Anterior cingulate cortex (tissue), 58 donors: ENCODE data around the gene MTR.

ENCODE experiments used
- DNase-seq, 58 donors: peaks; one replicate each; lab custom pipeline; 2025; lab: John Stamatoyannopoulos, UW

The MTR gene

DNA sequence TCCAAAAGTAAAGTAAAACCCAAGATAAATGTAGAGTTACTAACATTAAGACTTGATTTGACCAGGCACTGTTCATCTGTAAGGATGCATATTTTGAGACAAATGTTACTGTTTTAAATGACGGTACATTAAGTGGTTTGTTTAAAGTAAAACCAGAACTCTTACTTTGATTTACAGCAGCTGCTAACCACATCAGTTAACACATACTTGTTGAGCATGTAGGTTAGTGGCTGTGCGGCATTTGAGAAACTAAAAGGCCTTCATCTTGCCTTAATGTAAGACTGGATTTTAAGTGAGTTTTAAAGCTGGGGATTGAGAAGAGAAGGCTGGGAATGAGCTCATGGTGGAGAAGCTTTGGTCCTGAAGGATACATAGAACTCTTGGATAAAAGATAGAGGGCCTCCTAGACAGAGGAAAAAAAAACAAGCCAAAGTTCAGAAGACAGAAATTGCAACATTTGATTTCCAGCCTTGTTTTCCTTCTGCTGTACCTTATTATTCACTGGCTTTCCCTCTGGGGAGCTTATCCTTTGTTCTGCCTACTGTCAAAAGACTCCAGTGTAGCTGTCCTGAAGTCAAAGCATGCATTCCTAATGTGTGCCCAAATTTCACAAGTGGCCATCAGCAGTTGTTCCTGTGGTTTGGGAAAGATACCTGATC, 66.6 kb downstream of the MTR start:
- DNase-seq: no peak

GRCh38 chr1:236862219-236862591, 67.1 kb downstream of the MTR start:
- no peak for DNase-seq

DNA sequence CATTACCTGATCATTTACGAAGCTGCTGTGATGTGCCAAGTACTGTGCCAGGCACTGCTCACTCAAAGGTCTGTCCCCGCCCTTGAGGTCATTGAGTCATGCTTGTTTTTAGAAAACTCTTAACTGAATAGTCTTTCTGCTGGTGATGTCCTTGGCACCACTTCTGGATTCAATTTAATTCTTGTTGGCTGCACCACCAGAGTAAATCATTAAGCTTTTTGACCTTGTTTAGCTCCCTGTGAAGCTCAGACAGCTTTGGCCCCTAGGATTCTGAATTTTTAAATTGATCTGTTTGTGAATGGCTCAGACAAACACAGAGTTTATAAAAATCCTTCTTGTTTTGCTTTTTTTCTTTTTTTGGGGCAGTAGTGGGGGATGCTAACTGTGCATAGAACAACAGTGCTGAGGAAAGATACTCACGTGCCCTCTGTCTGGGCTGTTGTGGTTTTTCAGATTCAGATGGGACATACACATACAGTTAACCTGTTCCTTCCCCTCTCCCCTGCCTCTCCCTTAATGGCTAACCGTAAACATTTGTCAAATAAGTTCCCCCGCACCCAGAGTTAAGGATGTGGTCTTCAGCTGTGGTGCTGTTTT, 67.6 kb downstream of the MTR start:
- DNase-seq: peak in 2 of 58 donors; percentile 8 to 25

GRCh38 chr1:236864211-236864610, 69.1 kb downstream of the MTR start:
- DNase-seq: no peak

DNA sequence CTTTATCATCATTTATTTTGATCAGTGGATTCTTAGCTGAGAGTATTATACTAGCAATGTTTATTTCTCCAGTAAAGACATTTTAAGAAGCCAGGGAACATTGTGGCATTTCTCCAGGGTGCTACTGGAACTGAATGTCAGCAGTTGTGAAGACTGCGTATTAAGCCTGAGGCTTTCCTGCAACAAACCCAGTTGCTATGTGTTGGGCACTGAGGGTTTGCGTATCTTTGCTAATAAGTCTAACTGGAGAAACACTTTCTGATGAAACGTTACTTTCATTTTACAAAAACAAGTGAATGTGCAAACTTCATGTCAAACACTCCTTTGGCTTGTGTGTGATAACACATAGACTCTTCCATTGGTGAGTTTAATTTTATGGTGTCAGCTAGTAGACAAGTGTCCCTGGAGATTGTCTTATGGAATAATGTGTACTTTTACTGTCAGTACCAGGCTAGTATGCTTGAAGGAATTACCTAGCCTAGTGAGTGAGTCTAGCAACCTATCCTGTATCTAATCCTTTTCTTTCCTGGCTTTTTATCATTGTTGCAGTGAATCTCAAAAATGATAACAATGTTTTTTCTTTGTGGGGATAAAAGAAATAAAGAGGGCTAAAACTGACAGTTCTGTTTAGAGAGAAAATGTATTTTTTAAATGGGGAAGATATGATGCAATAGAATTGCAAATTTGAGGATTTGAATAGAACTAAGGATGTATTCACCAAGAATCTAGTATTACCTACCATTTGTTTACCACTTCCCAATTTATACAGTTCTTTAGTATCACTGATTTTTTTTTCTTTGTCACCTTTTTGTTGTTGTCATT, 70.1 kb downstream of the MTR start:
- DNase-seq: peak in 1 of 58 donors; percentile 20

DNA sequence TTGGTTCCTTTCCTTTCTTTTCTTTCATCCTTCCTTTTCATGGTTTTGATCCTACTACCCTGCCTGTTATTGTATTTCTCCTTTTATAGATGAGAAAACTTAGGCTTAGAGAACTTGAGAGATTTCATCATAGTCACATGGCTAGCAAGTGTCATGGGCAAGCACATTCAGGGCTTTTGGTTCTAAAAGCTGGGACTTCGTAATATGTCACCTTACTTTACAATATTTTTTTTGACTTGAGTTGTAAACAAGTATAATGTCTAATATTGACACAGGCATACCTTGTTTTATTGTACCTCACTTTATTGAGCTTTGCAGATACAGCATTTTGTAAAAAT, 70.7 kb downstream of the MTR start:
- no peak for DNase-seq

GRCh38 chr1:236868625-236869467, 73.8 kb downstream of the MTR start:
- DNase-seq: no peak

- no peak for DNase-seq
These were observed 74.8 kb downstream of the MTR start for GRCh38 chr1:236869911-236870310.

GRCh38 chr1:236870721-236871120, 75.6 kb downstream of the MTR start:
- peak in 2 of 58 donors; percentile 2 to 13 for DNase-seq

- no peak for DNase-seq
These were observed 77.1 kb downstream of the MTR start for GRCh38 chr1:236872075-236872666.

- DNase-seq: no peak
These were observed 80.9 kb downstream of the MTR start for GRCh38 chr1:236875975-236876374.

- no peak for DNase-seq
These were observed 82.6 kb downstream of the MTR start for GRCh38 chr1:236877661-236878060.

DNA sequence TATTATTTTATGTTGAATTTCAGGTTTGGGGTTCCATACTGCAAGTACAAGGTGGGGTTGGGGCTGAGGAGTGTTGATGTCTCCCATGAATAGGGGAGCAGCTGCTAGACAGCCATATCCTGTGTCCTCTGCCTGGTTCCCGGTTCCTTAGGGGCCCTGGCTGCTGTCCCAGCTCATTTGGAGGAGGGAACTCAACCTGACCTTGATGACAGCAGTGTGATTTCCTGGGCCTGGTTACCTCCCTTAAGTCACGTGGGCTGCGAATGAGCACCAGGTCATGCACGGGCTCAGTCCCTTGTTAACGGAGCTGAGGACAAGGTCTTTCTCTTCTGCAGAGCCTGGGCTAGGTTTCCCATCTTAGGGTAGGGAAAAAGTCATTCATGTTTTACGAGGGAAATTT, 85.1 kb downstream of the MTR start:
- DNase-seq: no peak

- no peak for DNase-seq
These were observed 87.6 kb downstream of the MTR start for GRCh38 chr1:236882678-236883077.

- DNase-seq: no peak
These were observed 91.1 kb downstream of the MTR start for GRCh38 chr1:236886199-236886598.

GRCh38 chr1:236887081-236887480, 92.0 kb downstream of the MTR start:
- peak in 1 of 58 donors; percentile 29 for DNase-seq

GRCh38 chr1:236888126-236888525, 93.0 kb downstream of the MTR start:
- DNase-seq: no peak

- DNase-seq: peak in 30 of 58 donors; percentile 1 to 51 (median 15)
These were observed 93.8 kb downstream of the MTR start for GRCh38 chr1:236888903-236889302.

DNA sequence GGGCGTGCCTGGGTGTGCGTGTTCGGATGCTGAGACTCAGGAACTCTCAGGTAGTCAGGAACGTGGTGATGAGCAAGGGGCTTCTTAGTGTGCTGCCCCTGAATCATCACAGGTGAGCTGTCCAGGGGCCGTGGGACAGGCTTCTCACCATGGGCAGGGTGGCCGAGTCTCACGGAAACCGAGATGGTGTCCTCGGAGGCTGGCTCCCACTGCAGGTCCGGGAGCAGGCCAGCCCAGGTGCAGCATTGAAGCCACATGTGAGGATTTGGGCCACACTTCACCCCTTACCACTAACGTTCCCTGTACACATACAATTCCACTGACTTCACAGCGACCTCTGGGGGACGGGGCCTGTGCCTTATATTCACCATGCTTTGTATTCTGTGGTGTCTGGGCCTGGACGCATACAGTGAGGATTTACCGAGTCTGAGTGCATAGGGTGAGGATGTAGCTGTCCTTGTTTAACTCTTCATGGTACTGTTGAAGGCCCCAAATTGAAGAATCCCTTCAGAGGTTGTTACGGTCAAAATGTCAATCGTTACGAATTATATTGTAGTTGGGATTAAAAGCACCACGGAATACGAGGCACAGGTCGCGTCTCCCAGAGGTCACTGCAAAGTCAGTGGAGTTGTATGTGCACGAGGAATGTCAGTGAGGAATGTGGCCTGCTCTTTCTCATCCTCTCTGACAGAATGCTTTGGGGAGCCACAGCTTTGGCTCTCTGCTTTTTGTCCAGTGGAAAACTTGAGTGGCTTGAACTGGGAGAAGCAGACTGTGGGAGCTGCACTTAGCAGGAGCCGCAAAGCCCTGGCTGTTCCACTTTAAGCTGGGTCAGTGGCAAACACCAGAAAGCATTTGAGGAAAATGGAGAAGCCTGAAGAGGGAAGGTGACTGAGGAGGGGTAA, 95.3 kb downstream of the MTR start:
- DNase-seq: no peak
